DND-41 (cell line): Measurements from ENCODE around the gene DGKE.

Experiments used
- ATAC-seq: fragments of 200-7000 bp; cut with Tn5 transposase; 3 replicates; pipeline ENCODE4 v1.9.1; 2021; ENCODE audit warnings: low read depth; ENCODE audit not compliant: insufficient read depth
- DNase-seq: peaks from one replicate; pipeline ENCODE4 v3.0.0-alpha.2; 2020
- H2AFZ ChIP-seq: 2 replicates; pipeline ENCODE4 v1.6.0; 2012; ENCODE audit warnings: low read depth, low read length
- H3K27ac ChIP-seq: 2 replicates; pipeline ENCODE4 v1.5.1; 2012; ENCODE audit warnings: low read length, inconsistent platforms
- H3K27me3 ChIP-seq: fragments of 200-600 bp; sonication (generic); 2 replicates; pipeline ENCODE4 v1.6.0; 2012; ENCODE audit warnings: low read length, mild to moderate bottlenecking, inconsistent platforms; ENCODE audit not compliant: insufficient read depth, poor library complexity
- H3K36me3 ChIP-seq: 2 replicates; pipeline ENCODE4 v1.5.1; 2012; ENCODE audit warnings: low read length, inconsistent platforms; ENCODE audit not compliant: insufficient read depth
- H3K4me1 ChIP-seq: 2 replicates; pipeline ENCODE4 v1.5.1; 2012; ENCODE audit warnings: mild to moderate bottlenecking, low read length; ENCODE audit not compliant: insufficient read depth
- H3K4me2 ChIP-seq: 2 replicates; pipeline ENCODE4 v1.6.0; 2012; ENCODE audit warnings: mild to moderate bottlenecking, moderate library complexity, low read length, inconsistent platforms; ENCODE audit not compliant: insufficient read depth
- H3K4me3 ChIP-seq, 2 experiments: fragments of 200-600 bp in 1 of 2; shearing (Covaris generic) in 1 of 2; 2 replicates each; pipeline ENCODE4 v1.5.1; 2012 to 2016; ENCODE audit warnings: inconsistent platforms in 2 of 2, low read length in 2 of 2, mild to moderate bottlenecking in 2 of 2, low read depth in 1 of 2, moderate library complexity in 1 of 2
- H3K79me2 ChIP-seq: 2 replicates; pipeline ENCODE4 v1.6.0; 2012; ENCODE audit warnings: low read length, inconsistent platforms; ENCODE audit not compliant: insufficient read depth
- H3K9ac ChIP-seq: 2 replicates; pipeline ENCODE4 v1.6.0; 2012; ENCODE audit warnings: low read depth, mild to moderate bottlenecking, inconsistent platforms, low read length, moderate library complexity
- H3K9me3 ChIP-seq: 2 replicates; pipeline ENCODE4 v1.5.1; 2012; ENCODE audit warnings: low read length, moderate library complexity, mild to moderate bottlenecking, inconsistent platforms; ENCODE audit not compliant: insufficient read depth, severe bottlenecking
- H4K20me1 ChIP-seq: 2 replicates; pipeline ENCODE4 v1.6.0; 2012; ENCODE audit warnings: low read length; ENCODE audit not compliant: insufficient read depth
- EZH2 ChIP-seq: IDR thresholded peaks from 3 replicates; pipeline ENCODE4 v1.6.1; 2012; ENCODE audit warnings: borderline replicate concordance, low read depth, mild to moderate bottlenecking, moderate library complexity, low read length, inconsistent platforms; ENCODE audit not compliant: severe bottlenecking
- TF ChIP-seq, protein P1 (sequence below): IDR thresholded peaks from 2 replicates; pipeline ENCODE4 v1.5.1; 2012; ENCODE audit warnings: borderline replicate concordance, low read length, moderate library complexity, mild to moderate bottlenecking; ENCODE audit not compliant: poor library complexity, severe bottlenecking; ENCODE audit errors: extremely low read depth

DGKE gene

GRCh38 chr17:56847106-56847505 lies 13.2 kb downstream of the DGKE start:
- H3K4me3 ChIP-seq: no peak overlapping the region
- DNase-seq (no peak), ATAC-seq (no peak)
- no peaks in the 10 kb centered on the region for H3K27me3 ChIP-seq
- no peak overlapping the region for H2AFZ ChIP-seq
- no peaks in the 10 kb centered on the region for H3K9me3 ChIP-seq
- H3K4me1 ChIP-seq: no peaks in the 10 kb centered on the region
- H3K4me2 ChIP-seq: no peak overlapping the region
- no peaks in the 10 kb centered on the region for H4K20me1 ChIP-seq
- TF ChIP-seq EZH2: no peak
- TF ChIP-seq, protein P1, sequence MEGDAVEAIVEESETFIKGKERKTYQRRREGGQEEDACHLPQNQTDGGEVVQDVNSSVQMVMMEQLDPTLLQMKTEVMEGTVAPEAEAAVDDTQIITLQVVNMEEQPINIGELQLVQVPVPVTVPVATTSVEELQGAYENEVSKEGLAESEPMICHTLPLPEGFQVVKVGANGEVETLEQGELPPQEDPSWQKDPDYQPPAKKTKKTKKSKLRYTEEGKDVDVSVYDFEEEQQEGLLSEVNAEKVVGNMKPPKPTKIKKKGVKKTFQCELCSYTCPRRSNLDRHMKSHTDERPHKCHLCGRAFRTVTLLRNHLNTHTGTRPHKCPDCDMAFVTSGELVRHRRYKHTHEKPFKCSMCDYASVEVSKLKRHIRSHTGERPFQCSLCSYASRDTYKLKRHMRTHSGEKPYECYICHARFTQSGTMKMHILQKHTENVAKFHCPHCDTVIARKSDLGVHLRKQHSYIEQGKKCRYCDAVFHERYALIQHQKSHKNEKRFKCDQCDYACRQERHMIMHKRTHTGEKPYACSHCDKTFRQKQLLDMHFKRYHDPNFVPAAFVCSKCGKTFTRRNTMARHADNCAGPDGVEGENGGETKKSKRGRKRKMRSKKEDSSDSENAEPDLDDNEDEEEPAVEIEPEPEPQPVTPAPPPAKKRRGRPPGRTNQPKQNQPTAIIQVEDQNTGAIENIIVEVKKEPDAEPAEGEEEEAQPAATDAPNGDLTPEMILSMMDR: no peak
- no peak overlapping the region for H3K9ac ChIP-seq
- peaks cover 46% of the 10 kb centered on the region; the same call in 1 of the 2 replicates for H3K36me3 ChIP-seq
- H3K27ac ChIP-seq: no peak overlapping the region
- H3K79me2 ChIP-seq: no peaks in the 10 kb centered on the region

DNA sequence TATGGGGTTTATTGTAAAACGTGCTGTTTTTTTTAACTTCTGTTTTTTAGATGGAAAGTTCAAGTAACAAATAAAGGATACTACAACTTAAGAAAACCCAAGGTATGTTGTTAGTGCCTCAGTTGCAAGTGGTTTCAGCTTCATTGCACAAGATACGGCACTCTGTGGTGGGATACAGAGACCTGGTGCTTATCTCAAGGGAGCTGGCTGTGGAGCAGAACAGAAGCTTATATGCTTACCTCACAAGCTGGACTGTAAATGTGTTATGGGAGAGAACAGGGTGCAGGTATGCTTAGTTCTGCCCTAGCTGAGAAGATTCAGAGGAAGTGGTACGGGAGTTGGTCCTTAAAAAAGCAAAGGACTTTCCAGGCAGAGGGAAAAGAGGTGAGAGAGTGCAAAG lies 15.2 kb downstream of the DGKE start:
- no peak overlapping the region for H2AFZ ChIP-seq
- no peak overlapping the region for H3K4me3 ChIP-seq
- H3K9ac ChIP-seq: no peak overlapping the region
- H4K20me1 ChIP-seq: no peaks in the 10 kb centered on the region
- no peak overlapping the region for H3K27ac ChIP-seq
- H3K4me2 ChIP-seq: no peak overlapping the region
- no peaks in the 10 kb centered on the region for H3K9me3 ChIP-seq
- H3K27me3 ChIP-seq: no peaks in the 10 kb centered on the region
- no peaks in the 10 kb centered on the region for H3K79me2 ChIP-seq
- H3K4me1 ChIP-seq: no peaks in the 10 kb centered on the region
- peaks cover 46% of the 10 kb centered on the region; the same call in 1 of the 2 replicates for H3K36me3 ChIP-seq
- DNase-seq (no peak), ATAC-seq (no peak)
- TF ChIP-seq EZH2: no peak
- TF ChIP-seq, protein P1: no peak

GRCh38 chr17:56850591-56850990 lies 16.6 kb downstream of the DGKE start:
- no peaks in the 10 kb centered on the region for H3K4me1 ChIP-seq
- H3K27ac ChIP-seq: no peak overlapping the region
- no peaks in the 10 kb centered on the region for H3K27me3 ChIP-seq
- DNase-seq (no peak), ATAC-seq (no peak)
- TF ChIP-seq, protein P1: no peak
- TF ChIP-seq EZH2: no peak
- H3K36me3 ChIP-seq: peaks cover 42% of the 10 kb centered on the region; the same call in 1 of the 2 replicates
- no peaks in the 10 kb centered on the region for H3K79me2 ChIP-seq
- H3K9ac ChIP-seq: no peak overlapping the region
- no peak overlapping the region for H3K4me2 ChIP-seq
- no peaks in the 10 kb centered on the region for H3K9me3 ChIP-seq
- H2AFZ ChIP-seq: no peak overlapping the region
- H3K4me3 ChIP-seq: no peak overlapping the region
- no peaks in the 10 kb centered on the region for H4K20me1 ChIP-seq

- no peaks in the 10 kb centered on the region for H3K79me2 ChIP-seq
- H3K9ac ChIP-seq: no peak overlapping the region
- no peaks in the 10 kb centered on the region for H4K20me1 ChIP-seq
- DNase-seq (no peak), ATAC-seq (0 out of 3 replicates have a peak, but pooled peaks have one; percentile 33)
- TF ChIP-seq, protein P1: no peak
- no peak for TF ChIP-seq EZH2
- H3K27me3 ChIP-seq: no peaks in the 10 kb centered on the region
- no peak overlapping the region for H3K4me3 ChIP-seq
- H3K27ac ChIP-seq: no peak overlapping the region
- H3K4me2 ChIP-seq: no peak overlapping the region
- no peaks in the 10 kb centered on the region for H3K9me3 ChIP-seq
- no peaks in the 10 kb centered on the region for H3K4me1 ChIP-seq
- H3K36me3 ChIP-seq: peaks cover 42% of the 10 kb centered on the region; the same call in 1 of the 2 replicates
- H2AFZ ChIP-seq: no peak overlapping the region
Observed at GRCh38 chr17:56851008-56851407, 17.1 kb downstream of the DGKE start.
